Stimulated activated CD8-positive, alpha-beta memory T cell treated with anti-CD3 and anti-CD28 coated beads, Interleukin-15, amount 100 ng/mL, for 24 hours (primary cell): ENCODE data around the gene EDN3.
"Not testable (repeated sequence)": the region's sequence is repeated elsewhere in the genome, so short reads cannot be mapped to it uniquely, and the experiment has no call there.

Experiments used
- DNase-seq: peaks from one replicate; pipeline ENCODE4 v3.0.0-alpha.2; 2020; ENCODE audit warnings: low read depth

Gene EDN3

GRCh38 chr20:59336540-59336939, 36.1 kb downstream of the EDN3 start:
- no peak for DNase-seq

GRCh38 chr20:59338444-59338843, 38.0 kb downstream of the EDN3 start:
- not testable (repeated sequence) for DNase-seq

DNA sequence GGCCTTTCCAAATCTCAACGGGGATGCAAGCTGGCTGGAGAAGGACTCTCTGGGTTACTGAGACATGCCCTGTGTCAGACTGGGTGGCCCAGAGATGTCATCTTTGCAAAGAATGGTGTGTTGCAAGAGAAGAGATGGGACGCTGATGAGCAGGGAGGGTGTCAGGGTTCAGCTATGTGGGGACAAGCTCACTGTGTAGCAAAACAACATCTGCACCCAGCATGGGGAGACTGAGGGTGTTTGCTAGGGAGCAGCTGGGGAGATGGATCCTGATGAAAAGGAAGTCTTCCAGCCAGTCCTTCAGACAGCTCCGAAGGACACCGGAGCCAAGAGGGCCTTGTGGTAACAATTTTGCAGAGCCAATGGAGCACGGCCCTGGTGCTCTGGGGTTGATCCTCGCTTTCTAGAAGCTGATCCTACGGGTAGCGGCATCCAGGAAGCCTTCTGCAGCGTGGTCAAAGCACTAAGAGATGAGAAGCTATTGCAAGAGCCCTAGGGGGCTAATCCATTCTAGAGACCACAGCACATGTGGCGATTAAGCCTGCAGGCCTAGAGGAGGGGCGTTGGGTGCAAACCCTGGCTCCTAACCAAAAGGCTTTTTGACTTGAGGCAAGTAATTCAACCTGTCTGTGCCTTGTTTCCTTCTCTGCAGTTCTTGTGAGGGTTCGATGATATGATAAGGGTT, 39.9 kb downstream of the EDN3 start:
- no peak for DNase-seq

GRCh38 chr20:59341285-59342022, 41.0 kb downstream of the EDN3 start:
- DNase-seq: not testable (repeated sequence)

GRCh38 chr20:59342023-59342957, 41.9 kb downstream of the EDN3 start:
- DNase-seq: no peak

- DNase-seq: no peak
These were observed 45.6 kb downstream of the EDN3 start for GRCh38 chr20:59346061-59346460.

DNA sequence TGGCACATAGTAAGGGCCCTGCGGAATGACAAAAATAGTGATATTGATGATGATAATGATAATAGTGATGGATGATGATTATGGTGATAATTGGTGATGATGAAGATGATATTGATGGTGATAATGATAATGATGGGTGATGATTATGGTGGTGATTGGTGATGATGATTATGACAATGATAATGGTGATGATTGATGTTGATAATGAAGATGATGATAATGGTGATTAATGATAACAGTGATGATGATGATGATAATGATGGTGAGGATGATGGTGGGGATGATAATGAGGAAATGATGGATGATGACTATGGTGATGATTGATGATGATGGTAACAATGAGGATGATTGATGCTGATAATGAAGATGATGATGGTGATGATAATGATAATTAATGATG, 48.9 kb downstream of the EDN3 start:
- no peak for DNase-seq

GRCh38 chr20:59350330-59351156, 50.1 kb downstream of the EDN3 start:
- no peak for DNase-seq

DNA sequence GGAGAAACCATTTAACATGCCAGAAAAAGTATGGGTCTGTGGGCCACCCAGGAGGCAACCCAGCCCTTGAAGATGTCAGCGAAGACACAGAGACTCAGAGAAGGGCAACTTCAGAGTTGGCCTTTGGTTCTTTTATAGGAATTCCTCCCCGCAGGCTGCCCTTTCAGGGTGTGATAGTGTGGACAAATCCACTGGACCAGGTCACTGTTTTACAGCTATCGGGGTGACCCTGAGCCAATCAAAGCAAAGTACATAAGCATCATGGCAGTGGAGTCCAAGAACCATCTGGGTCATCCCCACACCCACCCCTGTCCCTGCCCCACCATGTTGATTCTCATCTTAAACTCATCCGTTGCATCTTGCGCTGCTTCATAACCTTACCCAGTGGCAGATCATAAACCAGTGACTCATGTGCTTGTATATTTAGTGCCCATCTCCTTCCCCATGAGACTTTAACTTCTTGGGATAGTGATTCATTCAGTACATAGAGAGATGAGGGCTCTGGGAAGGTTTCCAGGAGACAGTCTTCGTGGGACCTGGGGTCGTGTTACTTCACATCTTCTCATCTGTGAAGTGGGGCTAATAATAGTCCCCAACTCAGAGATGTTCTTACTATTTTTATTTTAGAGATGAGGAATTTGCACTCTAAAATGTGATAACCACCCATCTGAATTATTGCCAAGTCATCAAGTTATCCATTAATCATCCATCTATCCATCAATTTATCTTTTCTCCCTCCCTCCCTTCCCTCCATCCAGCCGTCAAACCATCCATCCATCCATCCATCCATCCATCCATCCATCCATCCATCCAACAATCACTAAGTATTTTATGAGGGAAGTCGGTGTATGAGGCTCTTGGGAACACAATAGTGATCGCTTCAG, 51.0 kb downstream of the EDN3 start:
- DNase-seq: no peak

- no peak for DNase-seq
These were observed 52.1 kb downstream of the EDN3 start for GRCh38 chr20:59352541-59352940.

GRCh38 chr20:59352990-59353389, 52.6 kb downstream of the EDN3 start:
- DNase-seq: no peak

DNA sequence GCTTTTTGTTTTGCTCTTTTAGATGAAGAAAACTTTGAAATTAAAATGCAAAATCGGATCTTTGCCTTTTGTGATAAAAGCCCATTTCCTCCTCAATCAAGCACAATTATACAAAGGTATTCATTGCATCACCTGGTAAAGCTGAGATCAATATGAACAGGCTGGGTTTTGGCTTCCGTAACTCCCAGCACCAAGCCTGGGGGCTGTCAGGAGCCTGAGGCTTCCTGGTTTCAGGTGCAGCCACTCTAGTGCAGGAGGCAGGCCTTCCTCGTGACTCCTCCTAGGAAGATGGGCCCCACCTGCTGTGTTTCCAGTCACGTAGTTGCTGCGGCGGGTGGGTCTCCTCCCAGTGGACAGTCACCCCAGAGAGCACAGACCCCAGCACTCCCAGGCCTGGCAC, 54.0 kb downstream of the EDN3 start:
- DNase-seq: no peak

DNA sequence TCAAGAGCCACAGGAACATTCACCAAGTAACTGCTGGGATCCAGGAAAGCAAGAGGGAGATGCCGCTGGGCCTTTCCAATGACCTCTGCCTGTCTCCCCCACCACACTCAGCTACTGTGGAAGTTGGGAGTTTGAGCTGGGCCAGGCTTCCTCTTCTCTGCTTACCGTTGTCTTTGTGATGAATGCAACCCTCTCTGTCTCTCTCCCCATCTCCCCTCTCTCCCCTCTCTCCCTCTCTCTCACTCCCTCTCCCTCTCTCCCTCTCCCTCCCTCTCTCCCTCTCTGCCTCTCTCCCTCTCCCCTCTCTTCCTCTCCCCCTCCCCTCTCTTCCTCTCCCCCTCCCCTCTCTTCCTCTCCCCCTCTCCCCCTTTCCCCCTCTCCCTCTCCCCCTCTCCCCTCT, 54.8 kb downstream of the EDN3 start:
- no peak for DNase-seq

- no peak for DNase-seq
These were observed 56.3 kb downstream of the EDN3 start for GRCh38 chr20:59356662-59357165.

GRCh38 chr20:59358793-59359192, 58.4 kb downstream of the EDN3 start:
- not testable (repeated sequence) for DNase-seq

- no peak for DNase-seq
These were observed 59.7 kb downstream of the EDN3 start for GRCh38 chr20:59359906-59360725.

- no peak for DNase-seq
These were observed 60.5 kb downstream of the EDN3 start for GRCh38 chr20:59360934-59361333.

- no peak for DNase-seq
These were observed 61.0 kb downstream of the EDN3 start for GRCh38 chr20:59361411-59361810.

DNA sequence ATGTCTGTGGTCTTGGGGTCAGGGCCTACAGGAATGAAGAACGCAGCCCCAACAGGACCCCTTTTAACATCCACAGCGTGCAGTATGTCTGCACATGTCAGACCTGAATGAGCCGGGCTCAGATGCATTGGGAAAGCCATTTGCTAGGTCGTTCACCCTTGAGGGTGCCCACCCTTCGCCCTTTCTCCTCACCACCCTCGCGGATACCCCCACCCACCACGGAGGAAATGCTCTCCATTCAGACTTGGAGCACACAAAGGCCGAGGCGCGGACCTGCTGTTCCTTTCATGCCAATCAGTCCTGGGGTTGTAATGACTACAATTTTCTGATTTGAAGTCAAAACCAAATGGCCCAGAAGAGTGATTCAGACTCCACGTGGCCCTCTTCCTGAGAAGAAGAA, 62.7 kb downstream of the EDN3 start:
- DNase-seq: no peak

DNA sequence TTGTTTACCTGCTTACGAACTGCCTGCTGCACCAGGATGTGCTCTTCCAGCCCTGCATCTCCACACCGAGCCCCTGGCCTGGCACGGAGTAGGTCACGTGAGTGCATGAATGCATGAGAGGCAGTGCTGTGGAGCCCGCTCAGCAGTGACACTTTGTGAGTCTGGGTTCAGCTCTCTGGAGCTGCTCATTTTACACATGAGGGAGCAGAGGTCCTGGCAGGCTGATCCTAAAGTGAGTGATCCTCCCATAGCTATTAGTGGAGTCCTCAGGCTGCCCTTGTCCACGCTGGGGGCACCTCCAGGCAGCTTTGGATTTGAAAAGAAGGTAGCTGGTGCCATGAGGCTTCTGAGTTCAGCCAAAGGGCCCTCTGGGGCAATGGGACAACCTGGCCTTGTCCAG, 64.2 kb downstream of the EDN3 start:
- DNase-seq: no peak
